Left ventricle myocardium superior (tissue), 1 donor: ENCODE measurements around the gene PCSK5. TPM values are rescaled to one million over a fixed set of nuclear protein-coding genes. Genes with fewer than 3 reads are reported as not detected.
A peak's percentile ranks its signal among the peaks of the same experiment; 100 is the strongest.

Experiments
- ATAC-seq: fragments of 200-7000 bp; cut with Tn5 transposase; one replicate; pipeline ENCODE4 v1.9.1; 2020; ENCODE audit warnings: mild to moderate bottlenecking, moderate library complexity
- DNase-seq: peaks from one replicate; pipeline ENCODE4 v3.0.0-alpha.2; 2020
- intact Hi-C: fragments of 100-400 bp; cut with micrococcal nuclease; formaldehyde crosslinking; loops from one replicate; pipeline ENCODE4 v1.11.0; 2022
- total RNA-seq: library from RNA; stranded (reverse); fragmentation: NEBNext Ultra II Directional; extraction: Animal tissue kit (Norgen Biotek cat#: 25700); gene quantifications from one replicate; pipeline ENCODE4 v1.2.1, GENCODE V29; 2021
- donor health status: DM: no; HTN: yes; CAD: no; lungs with severe emphysema.

PCSK5 gene
- total RNA-seq, 1 donor from 2014 or later, result 4.1 TPM

GRCh38 chr9:76153339-76153738, 262.9 kb downstream of the PCSK5 start:
- intact Hi-C loops, result no loop called here
- ATAC-seq, result no peak
- DNase-seq, result no peak

GRCh38 chr9:76153902-76154629, 263.6 kb downstream of the PCSK5 start:
- DNase-seq, result no peak
- ATAC-seq, result no peak
- intact Hi-C loops, result no loop called here

- ATAC-seq (no peak), DNase-seq (no peak)
- intact Hi-C loops, result no loop called here
These were observed 264.9 kb downstream of the PCSK5 start for GRCh38 chr9:76155361-76155760.

- intact Hi-C loops, result no loop called here
- ATAC-seq (no peak), DNase-seq (no peak)
These were observed 268.2 kb downstream of the PCSK5 start for GRCh38 chr9:76158713-76159112.

GRCh38 chr9:76159293-76159926, 268.9 kb downstream of the PCSK5 start:
- intact Hi-C loops, result no loop called here
- DNase-seq (no peak), ATAC-seq (no peak)

GRCh38 chr9:76161106-76161505, 270.6 kb downstream of the PCSK5 start:
- intact Hi-C loops, result no loop called here
- ATAC-seq (no peak), DNase-seq (no peak)

GRCh38 chr9:76161541-76161940, 271.1 kb downstream of the PCSK5 start:
- peak; percentile 90 for ATAC-seq
- intact Hi-C loops, result no loop called here
- peak; percentile 35 for DNase-seq

GRCh38 chr9:76162086-76162730, 271.7 kb downstream of the PCSK5 start:
- ATAC-seq (peak; percentile 55), DNase-seq (no peak)
- intact Hi-C loops, result no loop called here

GRCh38 chr9:76162751-76163500, 272.5 kb downstream of the PCSK5 start:
- intact Hi-C loops, result no loop called here
- ATAC-seq (peak; percentile 48), DNase-seq (peak; percentile 35)

- DNase-seq, result no peak
- no peak for ATAC-seq
- intact Hi-C loops, result no loop called here
These were observed 276.1 kb downstream of the PCSK5 start for GRCh38 chr9:76166526-76166925.

GRCh38 chr9:76176171-76176570, 285.7 kb downstream of the PCSK5 start:
- DNase-seq, result no peak
- intact Hi-C loops, result no loop called here

GRCh38 chr9:76177931-76178330, 287.5 kb downstream of the PCSK5 start:
- no peak for ATAC-seq
- DNase-seq, result no peak
- intact Hi-C loops, result no loop called here

More at GRCh38 chr9:76176171-76176570, 285.7 kb downstream of the PCSK5 start:
- ATAC-seq, result no peak

GRCh38 chr9:76180541-76180940, 290.1 kb downstream of the PCSK5 start:
- DNase-seq (no peak), ATAC-seq (no peak)
- intact Hi-C loops, result no loop called here

GRCh38 chr9:76181020-76181641, 290.7 kb downstream of the PCSK5 start:
- ATAC-seq (no peak), DNase-seq (no peak)
- intact Hi-C loops, result no loop called here

GRCh38 chr9:76181781-76182180, 291.3 kb downstream of the PCSK5 start:
- intact Hi-C loops, result no loop called here
- ATAC-seq (no peak), DNase-seq (no peak)

- ATAC-seq, result no peak
- DNase-seq, result no peak
- intact Hi-C loops, result no loop called here
These were observed 295.0 kb downstream of the PCSK5 start for GRCh38 chr9:76185432-76185831.

GRCh38 chr9:76188286-76188685, 297.8 kb downstream of the PCSK5 start:
- intact Hi-C loops, result no loop called here
- ATAC-seq (no peak), DNase-seq (no peak)

- ATAC-seq (no peak), DNase-seq (no peak)
- intact Hi-C loops, result no loop called here
These were observed 298.4 kb downstream of the PCSK5 start for GRCh38 chr9:76188905-76189304.

- intact Hi-C loops, result no loop called here
- DNase-seq (no peak), ATAC-seq (no peak)
These were observed 301.0 kb downstream of the PCSK5 start for GRCh38 chr9:76191493-76191892.
